ENCODE data around the gene SCN3A.

- no peak for TF ChIP-seq CTCF (IDR thresholded peaks at IDR 0.05; ENCODE audit: extremely low read depth in 1 of 2, insufficient read depth in 1 of 2, low read depth in 1 of 2, low read length in 2 of 2)
- TF ChIP-seq FOS (IDR thresholded peaks at IDR 0.05; ENCODE audit: borderline replicate concordance, insufficient read depth, low read length) = no peak
These were observed 129.5 kb downstream of the SCN3A start for GRCh38 chr2:165074323-165074722.
